Mammary microvascular endothelial cell (primary cell): ENCODE results near the gene TACSTD2. TPM values are rescaled to one million over a fixed set of nuclear protein-coding genes. Genes with fewer than 3 reads are reported as not detected.

ENCODE experiments used
- total RNA-seq: library from RNA; depleted of rRNA; stranded (reverse); fragments of >200 nt; gene quantifications from 2 replicates; pipeline ENCODE4 v1.2.3, GENCODE V29; 2015

Gene TACSTD2, protein sequence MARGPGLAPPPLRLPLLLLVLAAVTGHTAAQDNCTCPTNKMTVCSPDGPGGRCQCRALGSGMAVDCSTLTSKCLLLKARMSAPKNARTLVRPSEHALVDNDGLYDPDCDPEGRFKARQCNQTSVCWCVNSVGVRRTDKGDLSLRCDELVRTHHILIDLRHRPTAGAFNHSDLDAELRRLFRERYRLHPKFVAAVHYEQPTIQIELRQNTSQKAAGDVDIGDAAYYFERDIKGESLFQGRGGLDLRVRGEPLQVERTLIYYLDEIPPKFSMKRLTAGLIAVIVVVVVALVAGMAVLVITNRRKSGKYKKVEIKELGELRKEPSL
- total RNA-seq, result 10.3 and 12.6 TPM in 2 replicates

DNA sequence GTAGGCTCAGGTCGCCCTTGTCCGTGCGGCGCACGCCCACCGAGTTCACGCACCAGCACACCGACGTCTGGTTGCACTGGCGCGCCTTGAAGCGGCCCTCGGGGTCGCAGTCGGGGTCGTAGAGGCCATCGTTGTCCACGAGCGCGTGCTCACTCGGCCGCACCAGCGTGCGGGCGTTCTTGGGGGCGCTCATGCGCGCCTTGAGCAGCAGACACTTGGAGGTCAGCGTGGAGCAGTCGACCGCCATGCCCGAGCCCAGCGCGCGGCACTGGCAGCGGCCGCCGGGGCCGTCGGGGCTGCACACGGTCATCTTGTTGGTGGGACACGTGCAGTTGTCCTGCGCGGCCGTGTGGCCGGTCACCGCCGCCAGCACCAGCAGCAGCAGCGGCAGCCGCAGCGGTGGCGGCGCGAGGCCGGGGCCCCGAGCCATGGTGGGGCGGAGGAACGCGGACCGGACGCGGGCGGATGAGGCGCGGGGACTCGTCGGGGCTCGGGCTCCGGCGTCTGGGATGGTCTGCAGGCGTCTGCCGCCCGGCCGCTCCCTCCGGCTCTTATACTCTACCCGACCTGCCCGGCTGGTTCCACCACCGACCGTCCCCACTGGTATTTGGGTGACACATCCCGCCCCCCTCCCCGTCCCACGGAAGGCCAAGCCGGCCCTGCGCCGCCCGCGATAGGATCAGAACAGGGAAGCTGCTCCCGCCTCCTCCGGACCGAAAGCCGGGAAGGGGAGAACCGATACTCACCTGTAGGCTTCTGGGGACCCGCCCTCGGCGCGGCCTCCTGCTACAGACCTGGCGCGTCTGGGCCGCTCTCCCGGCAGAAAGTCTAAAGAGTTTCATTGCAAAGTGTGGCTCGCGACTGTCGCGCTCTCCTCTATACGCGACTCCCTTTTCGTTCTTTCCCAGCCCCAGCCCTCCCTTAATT, at the start of gene TACSTD2:
Gene TACSTD2, minus strand, starts transcription at position 526 of the 927 bp plus-strand sequence. Its CDS starts 96 bp downstream, at position 430.

DNA sequence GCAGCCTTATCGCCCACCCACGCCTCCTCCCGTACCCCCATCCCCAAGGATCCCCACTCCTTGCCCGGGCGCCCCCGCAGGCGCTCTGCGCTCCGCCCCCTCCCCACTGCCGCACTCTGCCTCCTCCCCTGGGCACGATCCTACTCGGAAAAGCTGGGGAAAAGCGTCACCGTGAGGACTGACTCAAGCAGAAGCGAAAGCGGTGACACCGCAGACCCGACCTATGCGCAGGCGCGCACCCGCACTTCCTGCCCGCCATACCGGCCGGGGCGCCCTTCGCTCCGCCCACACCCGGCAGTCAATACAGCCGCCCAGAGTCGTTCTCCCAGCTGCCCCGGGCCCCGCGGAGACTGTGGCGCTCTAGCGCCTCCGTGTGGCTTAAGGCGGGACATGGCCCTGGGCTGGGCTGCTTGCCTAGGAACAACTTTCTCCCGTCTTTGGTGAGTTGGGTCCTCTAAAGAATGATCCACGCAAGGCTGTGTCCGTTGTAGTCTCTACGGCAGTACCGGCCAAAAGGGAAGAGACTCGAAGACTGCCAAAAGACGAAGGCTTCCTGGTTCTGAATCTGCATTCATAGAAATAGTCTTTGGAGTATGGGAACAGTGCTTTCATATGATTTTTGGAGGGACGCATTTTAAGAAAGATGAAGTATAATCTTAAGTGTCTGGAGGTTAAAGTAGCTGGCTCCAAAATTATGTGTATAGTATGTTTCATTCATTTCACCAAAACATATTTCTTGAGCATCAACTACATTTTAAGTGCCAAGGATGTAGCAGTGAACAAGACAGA, 30.3 kb downstream of the TACSTD2 start, which contains the start of gene OMA1:
Gene OMA1, minus strand, starts transcription at position 207 of the 789 bp plus-strand sequence. CDS start 7,432 bp downstream, outside the sequence.

Other genes starting within 250 kb of the TACSTD2 start
- gene OMA1, start 30.5 kb downstream of the TACSTD2 start, total RNA-seq, result 7.7 and 10.8 TPM in 2 replicates
- 5.3 and 5.7 TPM in 2 replicates for gene MYSM1, start 122.8 kb upstream of the TACSTD2 start, total RNA-seq
- 167 and 169 TPM in 2 replicates for gene JUN, start 206.8 kb upstream of the TACSTD2 start, total RNA-seq